Astrocyte (in vitro differentiated cells and primary cell): Measurements from ENCODE around the gene CHAC1. TPM values are rescaled to one million over a fixed set of nuclear protein-coding genes. Genes with fewer than 3 reads are reported as not detected.

Experiments
- DNase-seq: peaks from one replicate; pipeline ENCODE4 v3.0.0-alpha.2; 2010; ENCODE audit warnings: low read depth
- FAIRE-seq: peaks from 2 replicates; lab custom pipeline; 2011; peaks lifted over from hg19 to GRCh38; lab: Jason Lieb, UNC
- H2AFZ ChIP-seq: 2 replicates; pipeline ENCODE4 v1.6.0; 2012; ENCODE audit warnings: low read depth, low read length, inconsistent platforms
- H3K27ac ChIP-seq: 2 replicates; pipeline ENCODE4 v1.5.1; 2011; ENCODE audit warnings: low read depth, low read length, inconsistent platforms
- H3K27me3 ChIP-seq: 2 replicates; pipeline ENCODE4 v1.6.0; 2011; ENCODE audit warnings: low read length, inconsistent platforms; ENCODE audit not compliant: insufficient read depth
- H3K36me3 ChIP-seq: 2 replicates; pipeline ENCODE4 v1.5.1; 2011; ENCODE audit warnings: low read length, inconsistent platforms; ENCODE audit not compliant: insufficient read depth
- H3K4me1 ChIP-seq: 2 replicates; pipeline ENCODE4 v1.5.1; 2011; ENCODE audit warnings: low read length, inconsistent platforms; ENCODE audit not compliant: insufficient read depth
- H3K4me2 ChIP-seq: 2 replicates; pipeline ENCODE4 v1.6.0; 2012; ENCODE audit warnings: low read length, inconsistent platforms
- H3K4me3 ChIP-seq: 2 replicates; pipeline ENCODE4 v1.5.1; 2011; ENCODE audit warnings: low read depth, mild to moderate bottlenecking, low read length, inconsistent platforms; ENCODE audit not compliant: insufficient read depth
- H3K79me2 ChIP-seq: 2 replicates; pipeline ENCODE4 v1.6.0; 2012; ENCODE audit warnings: mild to moderate bottlenecking, low read length, inconsistent platforms; ENCODE audit not compliant: insufficient read depth
- H3K9ac ChIP-seq: 2 replicates; pipeline ENCODE4 v1.6.0; 2012; ENCODE audit warnings: mild to moderate bottlenecking, low read length, inconsistent platforms
- H3K9me3 ChIP-seq: 2 replicates; pipeline ENCODE4 v1.5.1; 2012; ENCODE audit warnings: low read depth, mild to moderate bottlenecking, low read length, inconsistent platforms; ENCODE audit not compliant: insufficient read depth
- H4K20me1 ChIP-seq: 2 replicates; pipeline ENCODE4 v1.6.0; 2012; ENCODE audit warnings: low read length, inconsistent platforms; ENCODE audit not compliant: insufficient read depth
- H3K27ac Mint-ChIP-seq: one replicate; pipeline ENCODE4 v1.8.0; 2021; ENCODE audit warnings: mild to moderate bottlenecking, mixed read lengths; ENCODE audit not compliant: unreplicated experiment
- H3K27me3 Mint-ChIP-seq: one replicate; pipeline ENCODE4 v1.8.0; 2021; ENCODE audit warnings: low read depth, mixed read lengths; ENCODE audit not compliant: unreplicated experiment
- H3K36me3 Mint-ChIP-seq: one replicate; pipeline ENCODE4 v1.8.0; 2021; ENCODE audit warnings: low read depth, mixed read lengths; ENCODE audit not compliant: unreplicated experiment
- H3K4me1 Mint-ChIP-seq: one replicate; pipeline ENCODE4 v1.8.0; 2021; ENCODE audit warnings: low read depth, mixed read lengths; ENCODE audit not compliant: unreplicated experiment
- H3K4me3 Mint-ChIP-seq: one replicate; pipeline ENCODE4 v1.8.0; 2021; ENCODE audit warnings: mild to moderate bottlenecking, moderate library complexity, mixed read lengths; ENCODE audit not compliant: unreplicated experiment
- H3K9me3 Mint-ChIP-seq: one replicate; pipeline ENCODE4 v1.8.0; 2021; ENCODE audit warnings: mild to moderate bottlenecking, mixed read lengths; ENCODE audit not compliant: unreplicated experiment
- CTCF ChIP-seq: IDR thresholded peaks from 2 replicates; pipeline ENCODE4 v1.5.1; 2011; ENCODE audit warnings: low read depth, mild to moderate bottlenecking, inconsistent platforms, low read length, moderate library complexity; ENCODE audit not compliant: insufficient read depth
- EZH2 ChIP-seq: IDR thresholded peaks from 2 replicates; pipeline ENCODE4 v1.6.1; 2012; ENCODE audit warnings: mild to moderate bottlenecking, low read length, inconsistent platforms; ENCODE audit not compliant: insufficient read depth
- total RNA-seq: library from RNA; stranded (reverse); gene quantifications from 2 replicates; pipeline ENCODE4 v1.2.1, GENCODE V29; 2021

The CHAC1 gene
- total RNA-seq, 1 donor from 2014 or later, result 55.9 TPM

DNA sequence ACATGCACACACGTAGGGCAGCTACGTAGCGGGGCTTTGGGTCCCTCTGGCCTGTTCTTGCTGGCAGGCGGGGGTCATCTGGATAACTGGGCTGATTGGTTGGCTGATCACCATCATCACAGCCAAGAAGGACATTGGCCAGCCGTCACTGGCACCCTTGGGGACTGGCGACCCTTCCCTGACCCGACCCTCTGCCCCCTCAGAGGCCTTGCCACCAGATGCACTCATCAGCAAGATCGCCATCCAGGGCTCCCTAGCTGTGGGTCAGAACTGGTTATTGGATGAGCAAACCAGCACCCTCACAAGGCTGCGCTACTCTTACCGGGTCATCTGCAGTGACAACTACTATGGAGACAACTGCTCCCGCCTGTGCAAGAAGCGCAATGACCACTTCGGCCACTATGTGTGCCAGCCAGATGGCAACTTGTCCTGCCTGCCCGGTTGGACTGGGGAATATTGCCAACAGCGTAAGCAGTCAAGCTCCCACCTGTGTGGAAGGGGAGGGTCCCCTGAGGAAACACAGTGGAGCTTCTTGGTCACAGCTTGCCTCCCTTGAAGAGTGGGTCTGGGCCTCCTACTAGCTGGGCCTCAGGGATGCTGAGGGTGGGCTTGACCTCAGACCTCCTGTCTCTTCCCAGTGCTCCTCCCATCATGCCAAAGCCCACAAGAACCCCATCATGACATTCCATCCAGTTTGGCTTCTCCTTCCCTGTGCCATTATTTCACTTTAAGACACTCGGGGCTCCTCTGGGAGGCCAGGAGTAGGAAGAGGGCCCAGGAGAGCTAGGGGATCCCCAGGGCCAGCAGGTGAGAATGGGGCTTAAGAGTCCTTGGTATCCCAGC lies 21.8 kb upstream of the CHAC1 start:
- TF ChIP-seq CTCF, result no peak
- TF ChIP-seq EZH2, result peak; percentile 13
- no peak overlapping the region for H3K4me3 ChIP-seq
- Mint-ChIP-seq H3K4me1 (peaks cover 10% of the 10 kb centered on the region), H3K9me3 (no peaks in the 10 kb centered on the region), H3K36me3 (peaks cover 5% of the 10 kb centered on the region), H3K27me3 (peaks cover 76% of the 10 kb centered on the region), H3K27ac (no peak overlapping the region), H3K4me3 (no peak overlapping the region)
- no peak overlapping the region for H2AFZ ChIP-seq
- no peaks in the 10 kb centered on the region for H3K79me2 ChIP-seq
- H3K9ac ChIP-seq, result no peak overlapping the region
- DNase-seq (no peak), FAIRE-seq (no peak)
- H4K20me1 ChIP-seq, result peaks cover 10% of the 10 kb centered on the region
- no peak overlapping the region for H3K4me2 ChIP-seq
- H3K27me3 ChIP-seq, result peaks cover 43% of the 10 kb centered on the region
- H3K9me3 ChIP-seq, result no peaks in the 10 kb centered on the region
- peaks cover 13% of the 10 kb centered on the region for H3K4me1 ChIP-seq
- H3K27ac ChIP-seq, result no peak overlapping the region
- no peaks in the 10 kb centered on the region for H3K36me3 ChIP-seq

DNA sequence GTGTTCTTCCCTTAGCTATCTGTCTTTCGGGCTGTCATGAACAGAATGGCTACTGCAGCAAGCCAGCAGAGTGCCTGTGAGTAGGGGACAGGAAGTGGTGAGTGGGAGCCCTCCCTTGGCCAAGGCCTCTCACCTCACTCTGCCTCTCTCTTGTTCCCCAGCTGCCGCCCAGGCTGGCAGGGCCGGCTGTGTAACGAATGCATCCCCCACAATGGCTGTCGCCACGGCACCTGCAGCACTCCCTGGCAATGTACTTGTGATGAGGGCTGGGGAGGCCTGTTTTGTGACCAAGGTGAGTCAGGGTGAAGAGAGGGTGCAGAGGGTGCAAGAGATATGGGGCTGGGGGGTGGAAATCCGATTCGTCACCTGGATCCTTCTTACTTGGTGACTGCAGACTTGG lies 21.1 kb upstream of the CHAC1 start:
- H3K4me3 Mint-ChIP-seq, result no peak overlapping the region
- H3K4me1 ChIP-seq, result peaks cover 10% of the 10 kb centered on the region

More for the DNA sequence above, 21.1 kb upstream of the CHAC1 start:
- FAIRE-seq (no peak), DNase-seq (no peak)
- no peak overlapping the region for H3K27ac ChIP-seq
- Mint-ChIP-seq H3K4me1 (peaks cover 7% of the 10 kb centered on the region), H3K9me3 (no peaks in the 10 kb centered on the region), H3K27ac (no peak overlapping the region), H3K36me3 (peaks cover 3% of the 10 kb centered on the region), H3K27me3 (peaks cover 73% of the 10 kb centered on the region)
- peaks cover 36% of the 10 kb centered on the region for H3K27me3 ChIP-seq
- H3K4me3 ChIP-seq, result no peak overlapping the region
- no peaks in the 10 kb centered on the region for H3K79me2 ChIP-seq
- H3K4me2 ChIP-seq, result no peak overlapping the region
- H4K20me1 ChIP-seq, result peaks cover 7% of the 10 kb centered on the region
- no peak for TF ChIP-seq EZH2
- no peak for TF ChIP-seq CTCF
- no peak overlapping the region for H2AFZ ChIP-seq
- H3K9me3 ChIP-seq, result no peaks in the 10 kb centered on the region
- no peak overlapping the region for H3K9ac ChIP-seq
- no peaks in the 10 kb centered on the region for H3K36me3 ChIP-seq
